ENCODE measurements around the gene LGI2. TPM values are rescaled to one million over a fixed set of nuclear protein-coding genes. Genes with fewer than 3 reads are reported as not detected.

Gene LGI2
- total RNA-seq, 1 donor from 2014 or later, result not detected

DNA sequence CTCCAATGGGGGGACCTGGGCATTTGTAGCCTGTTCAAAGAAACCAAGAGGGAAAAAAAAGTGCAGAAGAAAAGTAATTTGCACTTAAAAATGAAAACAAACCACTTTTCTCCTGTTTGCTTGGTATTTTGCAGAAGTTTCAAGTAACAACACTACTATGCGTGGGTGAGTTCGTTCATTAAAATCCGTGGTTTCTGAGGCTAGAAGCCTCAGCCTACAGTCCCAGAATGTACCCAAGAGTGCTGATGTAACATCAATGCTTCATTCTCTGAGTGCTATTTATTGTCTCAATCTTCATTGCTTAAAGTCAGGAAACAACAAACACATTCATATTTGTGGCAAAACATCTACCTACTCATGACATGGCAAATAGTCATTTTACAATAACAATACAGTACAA, 29.2 kb downstream of the LGI2 start:
- no peak overlapping the region for H3K27ac Mint-ChIP-seq
- no peaks in the 10 kb centered on the region for H3K36me3 Mint-ChIP-seq (ENCODE audit: low read depth)
- intact Hi-C loops (cut with micrococcal nuclease), result no loop called here
- H3K27me3 Mint-ChIP-seq (ENCODE audit: low read depth), result peaks cover 10% of the 10 kb centered on the region
- H3K4me1 Mint-ChIP-seq (ENCODE audit: low read depth), result peaks cover 7% of the 10 kb centered on the region
- no peak for DNase-seq (ENCODE audit: low spot score)
- no peak overlapping the region for H3K4me3 Mint-ChIP-seq (ENCODE audit: low read depth)
- no peaks in the 10 kb centered on the region for H3K9me3 Mint-ChIP-seq

DNA sequence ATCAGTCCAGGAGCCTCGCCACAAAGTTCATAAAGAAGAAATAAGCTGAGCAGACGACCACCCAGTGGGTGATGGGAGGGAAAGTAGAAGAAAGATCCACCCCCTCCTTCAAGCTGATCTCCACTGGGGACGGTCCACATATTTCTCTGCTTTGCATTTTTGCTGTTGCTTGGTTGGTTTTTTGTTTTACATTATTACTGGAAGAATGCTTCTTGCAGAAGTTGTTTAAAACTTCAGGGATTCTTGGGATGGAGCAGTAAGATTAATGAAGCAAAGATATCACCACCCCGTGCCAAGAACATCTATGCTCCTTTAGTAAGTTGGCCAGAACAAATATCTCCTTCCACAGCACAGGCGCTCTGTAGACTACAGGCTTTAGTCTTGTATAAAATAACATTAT, 30.1 kb downstream of the LGI2 start:
- Mint-ChIP-seq H3K27ac (no peak overlapping the region), H3K27me3 (ENCODE audit: low read depth) (peaks cover 10% of the 10 kb centered on the region), H3K4me3 (ENCODE audit: low read depth) (no peak overlapping the region), H3K36me3 (ENCODE audit: low read depth) (no peaks in the 10 kb centered on the region), H3K4me1 (ENCODE audit: low read depth) (peaks cover 7% of the 10 kb centered on the region), H3K9me3 (no peaks in the 10 kb centered on the region)
- intact Hi-C loops (cut with micrococcal nuclease), result no loop called here
- DNase-seq (ENCODE audit: low spot score), result no peak

DNA sequence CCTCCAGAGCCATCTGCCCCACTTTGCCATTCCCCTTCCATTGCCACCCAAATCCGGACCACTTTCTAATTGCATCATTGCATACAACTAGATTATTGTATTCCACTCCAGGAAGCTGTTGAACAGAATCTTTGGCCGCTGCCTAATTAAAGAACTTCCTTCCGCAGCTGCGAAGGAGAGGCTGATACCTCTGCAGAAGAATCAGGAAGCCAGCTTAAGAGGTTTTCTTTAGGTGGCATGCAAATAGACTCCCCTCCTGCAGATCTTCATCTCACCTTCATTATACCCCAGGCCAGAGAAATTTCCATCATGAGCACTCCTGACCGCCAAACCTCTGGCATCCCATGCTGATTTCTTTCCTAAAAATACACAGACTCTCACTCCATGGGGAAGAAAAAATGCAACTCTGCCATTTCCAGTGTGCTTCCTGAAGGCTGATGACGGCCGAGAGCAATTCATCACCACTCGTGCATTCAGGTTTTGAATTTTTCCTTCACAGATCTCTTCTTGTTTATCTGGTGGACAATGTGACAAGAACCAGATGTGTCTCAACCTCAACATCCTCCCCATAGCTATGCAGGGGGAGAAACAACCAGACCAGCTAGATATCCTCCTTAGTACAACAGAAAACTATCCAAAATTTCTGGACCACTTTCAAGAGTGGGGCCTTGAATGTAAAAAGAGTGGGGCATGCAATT, 31.2 kb downstream of the LGI2 start:
- Mint-ChIP-seq H3K4me1 (ENCODE audit: low read depth) (peaks cover 7% of the 10 kb centered on the region), H3K9me3 (no peaks in the 10 kb centered on the region), H3K27ac (no peak overlapping the region), H3K36me3 (ENCODE audit: low read depth) (no peaks in the 10 kb centered on the region), H3K4me3 (ENCODE audit: low read depth) (no peak overlapping the region), H3K27me3 (ENCODE audit: low read depth) (peaks cover 10% of the 10 kb centered on the region)
- intact Hi-C loops (cut with micrococcal nuclease), result no loop called here
- DNase-seq (ENCODE audit: low spot score), result no peak

DNA sequence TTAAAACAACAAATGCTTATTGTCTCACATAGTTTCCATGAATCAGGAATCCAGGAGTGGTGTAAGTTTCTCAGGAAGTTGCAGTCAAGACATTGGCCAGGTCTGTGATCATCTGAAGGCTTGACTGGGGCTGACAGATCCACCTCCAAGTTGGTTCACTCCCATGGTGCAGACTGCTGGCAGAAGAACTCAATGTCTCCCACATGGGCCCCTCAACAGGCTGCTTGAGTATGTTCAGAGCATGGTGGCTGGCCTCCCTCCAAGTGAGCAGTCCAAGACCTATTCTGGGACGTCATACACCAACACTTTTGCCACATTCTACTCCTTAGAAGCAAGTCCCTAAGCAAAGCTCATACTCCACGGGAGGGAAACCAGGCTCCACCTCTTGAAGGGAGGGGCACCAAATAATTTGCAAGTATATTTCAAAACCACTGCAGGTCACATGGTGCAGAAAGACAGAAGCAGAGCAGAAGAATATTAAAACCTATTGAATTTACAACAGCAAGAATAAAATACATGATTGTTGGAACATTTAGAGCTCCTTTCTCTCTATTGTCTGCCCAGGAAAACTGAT, 35.3 kb downstream of the LGI2 start:
- peaks cover 12% of the 10 kb centered on the region for H3K27me3 Mint-ChIP-seq (ENCODE audit: low read depth)
- H3K4me3 Mint-ChIP-seq (ENCODE audit: low read depth), result no peak overlapping the region
- H3K27ac Mint-ChIP-seq, result no peak overlapping the region
- no peaks in the 10 kb centered on the region for H3K9me3 Mint-ChIP-seq
- H3K4me1 Mint-ChIP-seq (ENCODE audit: low read depth), result peaks cover 7% of the 10 kb centered on the region
- no peaks in the 10 kb centered on the region for H3K36me3 Mint-ChIP-seq (ENCODE audit: low read depth)
- intact Hi-C loops (cut with micrococcal nuclease), result no loop called here
- DNase-seq (ENCODE audit: low spot score), result no peak

DNA sequence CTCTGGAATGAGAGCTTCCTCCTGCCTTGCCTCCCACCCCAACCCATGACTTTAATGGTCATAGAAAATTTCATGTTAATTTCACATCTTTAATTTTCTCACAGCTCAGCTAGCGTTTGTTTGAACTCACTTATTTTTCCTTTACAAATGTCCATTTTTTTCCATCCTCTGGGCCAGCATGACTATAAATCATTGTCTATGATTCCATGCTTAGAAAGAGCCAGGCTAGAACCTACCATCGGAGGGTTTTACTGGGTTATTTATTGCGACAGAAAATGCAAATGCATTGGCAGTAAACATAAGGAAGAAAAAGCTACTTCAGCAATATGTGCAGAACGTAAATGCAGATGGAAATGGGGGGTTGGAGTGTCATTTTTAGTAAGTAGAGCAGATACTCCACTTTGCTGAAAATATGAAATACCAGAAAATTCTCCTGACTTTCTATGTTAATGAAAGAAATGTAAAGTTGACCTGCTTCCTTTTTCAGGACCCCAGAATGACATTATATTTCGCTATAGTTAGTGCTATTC, 37.1 kb downstream of the LGI2 start:
- H3K9me3 Mint-ChIP-seq, result no peaks in the 10 kb centered on the region
- H3K27ac Mint-ChIP-seq, result no peak overlapping the region
- DNase-seq (ENCODE audit: low spot score), result no peak
- H3K36me3 Mint-ChIP-seq (ENCODE audit: low read depth), result no peaks in the 10 kb centered on the region
- peaks cover 3% of the 10 kb centered on the region for H3K27me3 Mint-ChIP-seq (ENCODE audit: low read depth)
- no peaks in the 10 kb centered on the region for H3K4me1 Mint-ChIP-seq (ENCODE audit: low read depth)
- intact Hi-C loops (cut with micrococcal nuclease), result no loop called here
- H3K4me3 Mint-ChIP-seq (ENCODE audit: low read depth), result no peak overlapping the region

DNA sequence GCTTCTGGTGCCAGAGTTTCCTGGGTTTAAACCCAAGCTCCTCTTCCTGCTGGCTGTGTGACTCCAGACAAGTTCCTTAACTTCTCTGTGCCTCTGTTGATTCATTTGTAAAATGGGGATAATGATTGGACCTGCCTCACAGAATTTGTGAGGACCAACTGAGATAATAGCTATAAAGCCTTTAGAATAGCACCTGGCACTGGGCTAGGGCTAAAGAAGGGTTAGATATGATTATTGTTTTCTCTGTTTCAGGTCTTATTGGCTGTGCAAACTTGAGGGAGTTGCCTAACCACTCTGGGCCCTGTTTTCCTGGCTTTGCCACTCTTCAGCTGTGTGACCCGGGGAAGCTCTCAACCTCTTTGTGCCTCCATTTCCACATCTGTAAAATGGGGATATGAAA, 37.8 kb downstream of the LGI2 start:
- Mint-ChIP-seq H3K4me3 (ENCODE audit: low read depth) (no peak overlapping the region), H3K27me3 (ENCODE audit: low read depth) (peaks cover 1% of the 10 kb centered on the region), H3K9me3 (no peaks in the 10 kb centered on the region), H3K36me3 (ENCODE audit: low read depth) (no peaks in the 10 kb centered on the region), H3K4me1 (ENCODE audit: low read depth) (no peaks in the 10 kb centered on the region), H3K27ac (no peak overlapping the region)
- DNase-seq (ENCODE audit: low spot score), result no peak
- intact Hi-C loops (cut with micrococcal nuclease), result no loop called here

DNA sequence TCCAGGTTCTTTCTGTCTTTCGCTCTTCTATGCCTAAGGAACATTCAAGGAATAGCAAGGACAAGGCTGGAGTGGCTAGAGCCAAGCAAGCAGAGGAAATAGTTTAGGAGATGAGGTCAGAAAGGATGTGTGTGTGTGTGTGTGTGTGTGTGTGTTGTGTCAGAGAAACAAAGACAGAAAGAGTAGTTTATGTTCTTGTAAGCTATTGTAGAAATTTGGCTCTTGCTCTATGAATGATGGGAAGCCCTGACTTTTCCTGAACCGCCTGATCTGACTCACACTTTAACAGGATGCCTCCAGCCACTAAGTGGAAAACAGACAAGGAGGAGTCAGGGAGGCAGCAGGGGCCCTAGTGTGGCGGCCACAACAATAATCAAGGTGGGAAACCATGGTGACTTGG, 39.7 kb downstream of the LGI2 start:
- peaks cover 1% of the 10 kb centered on the region for H3K27me3 Mint-ChIP-seq (ENCODE audit: low read depth)
- H3K27ac Mint-ChIP-seq, result no peak overlapping the region
- no peaks in the 10 kb centered on the region for H3K4me1 Mint-ChIP-seq (ENCODE audit: low read depth)
- intact Hi-C loops (cut with micrococcal nuclease), result no loop called here
- DNase-seq (ENCODE audit: low spot score), result no peak
- H3K4me3 Mint-ChIP-seq (ENCODE audit: low read depth), result no peak overlapping the region
- no peaks in the 10 kb centered on the region for H3K36me3 Mint-ChIP-seq (ENCODE audit: low read depth)
- H3K9me3 Mint-ChIP-seq, result no peaks in the 10 kb centered on the region

DNA sequence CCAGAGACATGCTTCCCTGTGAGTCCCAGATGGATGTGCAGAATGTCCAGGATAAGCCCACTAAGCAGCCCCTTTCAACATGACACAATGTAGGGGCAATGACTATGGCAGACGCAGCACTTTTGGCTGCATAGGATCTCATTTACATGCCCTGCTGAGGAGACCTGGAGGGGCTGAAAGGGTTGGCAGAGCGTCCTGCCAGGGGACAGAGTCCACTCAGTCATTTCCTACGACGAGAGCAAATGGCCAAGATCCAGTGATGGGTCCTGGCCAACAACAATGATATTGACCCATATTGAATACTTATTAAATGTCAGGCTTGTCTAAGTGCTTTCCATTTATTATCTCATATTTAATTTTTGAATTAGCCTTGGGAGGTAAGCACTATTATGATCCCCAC, 41.4 kb downstream of the LGI2 start:
- DNase-seq (ENCODE audit: low spot score), result no peak
- intact Hi-C loops (cut with micrococcal nuclease), result no loop called here
- no peak overlapping the region for H3K27ac Mint-ChIP-seq
- H3K36me3 Mint-ChIP-seq (ENCODE audit: low read depth), result no peaks in the 10 kb centered on the region
- H3K4me3 Mint-ChIP-seq (ENCODE audit: low read depth), result no peak overlapping the region
- H3K4me1 Mint-ChIP-seq (ENCODE audit: low read depth), result no peaks in the 10 kb centered on the region
- H3K9me3 Mint-ChIP-seq, result no peaks in the 10 kb centered on the region
- no peaks in the 10 kb centered on the region for H3K27me3 Mint-ChIP-seq (ENCODE audit: low read depth)

DNA sequence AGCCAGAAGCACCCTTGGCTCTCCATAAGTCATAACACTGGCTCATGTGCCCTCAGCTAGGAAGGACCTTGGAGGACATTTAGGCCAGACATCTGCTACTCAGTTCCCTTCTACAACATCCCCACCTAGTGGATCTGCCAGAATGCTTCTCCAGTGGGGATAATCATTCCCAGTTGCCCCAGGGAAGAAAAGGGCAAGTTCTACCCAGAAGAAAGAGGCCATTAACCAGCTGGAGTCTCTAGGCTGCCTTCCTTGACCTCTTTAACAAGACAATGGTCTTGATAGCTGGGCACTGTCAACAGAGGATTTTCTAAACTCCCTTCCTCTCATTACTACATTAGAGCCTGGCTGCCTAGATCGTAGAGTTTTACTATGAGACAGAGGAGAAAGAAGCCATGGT, 42.0 kb downstream of the LGI2 start:
- H3K27me3 Mint-ChIP-seq (ENCODE audit: low read depth), result no peaks in the 10 kb centered on the region
- no peaks in the 10 kb centered on the region for H3K9me3 Mint-ChIP-seq
- intact Hi-C loops (cut with micrococcal nuclease), result no loop called here
- DNase-seq (ENCODE audit: low spot score), result no peak
- no peak overlapping the region for H3K4me3 Mint-ChIP-seq (ENCODE audit: low read depth)
- no peaks in the 10 kb centered on the region for H3K4me1 Mint-ChIP-seq (ENCODE audit: low read depth)
- no peaks in the 10 kb centered on the region for H3K36me3 Mint-ChIP-seq (ENCODE audit: low read depth)
- H3K27ac Mint-ChIP-seq, result no peak overlapping the region

DNA sequence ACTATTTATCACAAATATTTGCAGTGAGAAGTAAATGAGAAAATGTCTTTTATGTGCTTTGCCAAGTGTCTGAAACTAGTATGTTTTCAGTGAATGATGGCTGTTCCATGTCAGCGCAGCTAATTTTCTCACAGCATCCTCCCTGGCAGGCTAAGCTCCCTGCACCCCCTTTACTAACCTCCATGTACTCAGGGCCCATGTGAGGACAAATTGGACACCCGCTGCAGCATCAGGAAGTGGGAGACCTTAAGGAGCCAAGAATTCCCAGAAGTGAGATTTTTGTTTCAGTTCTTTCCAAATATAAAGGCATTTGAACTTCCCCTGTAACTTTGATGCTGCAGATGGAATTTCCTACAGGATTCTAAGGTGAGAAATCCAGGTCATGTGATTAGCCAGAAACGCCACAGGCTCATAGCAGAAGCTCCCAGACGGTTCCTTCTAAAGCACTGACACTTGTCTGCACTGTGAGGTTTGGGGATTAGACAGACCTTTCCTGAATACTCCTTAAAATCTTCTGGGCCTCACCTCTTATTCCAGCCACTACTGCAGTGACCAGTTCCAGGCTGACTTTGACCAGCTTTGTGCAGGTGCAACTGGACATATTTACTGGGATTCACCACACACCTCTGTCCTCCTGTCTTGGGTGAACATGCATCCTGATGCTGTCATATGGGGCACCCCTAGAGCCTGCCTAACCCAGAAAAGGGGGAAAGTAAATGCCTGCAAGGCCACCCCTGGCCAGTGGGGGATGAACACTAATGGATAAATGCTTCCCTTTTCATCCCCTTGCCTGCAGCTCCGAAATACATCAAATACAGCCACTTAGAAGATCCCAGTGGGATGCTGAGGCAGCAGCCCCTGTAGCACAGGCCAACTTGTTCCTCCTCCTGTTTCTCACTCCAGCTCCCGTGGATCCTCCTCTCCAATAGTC, 45.9 kb downstream of the LGI2 start:
- no peak for DNase-seq (ENCODE audit: low spot score)
- no peaks in the 10 kb centered on the region for H3K9me3 Mint-ChIP-seq
- H3K36me3 Mint-ChIP-seq (ENCODE audit: low read depth), result no peaks in the 10 kb centered on the region
- no peak overlapping the region for H3K4me3 Mint-ChIP-seq (ENCODE audit: low read depth)
- no peaks in the 10 kb centered on the region for H3K27me3 Mint-ChIP-seq (ENCODE audit: low read depth)
- intact Hi-C loops (cut with micrococcal nuclease), result no loop called here
- H3K4me1 Mint-ChIP-seq (ENCODE audit: low read depth), result peaks cover 5% of the 10 kb centered on the region
- H3K27ac Mint-ChIP-seq, result no peak overlapping the region

DNA sequence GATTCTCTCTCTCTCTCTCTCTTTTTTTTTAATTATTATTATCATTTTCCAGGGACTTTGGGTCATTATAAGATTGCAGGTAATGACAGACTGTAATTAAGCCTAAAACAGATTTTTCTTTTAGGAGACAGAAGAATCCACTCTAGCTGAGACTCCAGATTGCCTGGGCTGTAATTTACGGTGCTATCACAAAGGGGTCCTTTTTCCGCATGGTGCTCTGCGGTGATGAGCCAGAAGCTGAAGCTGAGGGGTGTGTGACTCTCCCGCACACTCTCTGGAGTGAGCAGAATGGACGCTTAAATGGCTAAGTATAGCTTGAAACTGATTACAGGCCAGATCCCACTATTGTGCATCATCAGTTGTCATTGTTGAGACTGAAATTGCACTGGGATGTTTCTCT, 50.0 kb downstream of the LGI2 start:
- H3K36me3 Mint-ChIP-seq (ENCODE audit: low read depth), result no peaks in the 10 kb centered on the region
- H3K9me3 Mint-ChIP-seq, result no peaks in the 10 kb centered on the region
- intact Hi-C loops (cut with micrococcal nuclease), result loop anchor here (1.0 to 2.0 kb wide), 2 partner anchors 164 to 387 kb away; no protein-coding TSS in a partner anchor
- H3K4me3 Mint-ChIP-seq (ENCODE audit: low read depth), result no peak overlapping the region
- no peak for DNase-seq (ENCODE audit: low spot score)
- H3K27ac Mint-ChIP-seq, result no peak overlapping the region
- peaks cover 15% of the 10 kb centered on the region for H3K4me1 Mint-ChIP-seq (ENCODE audit: low read depth)
- H3K27me3 Mint-ChIP-seq (ENCODE audit: low read depth), result peaks cover 10% of the 10 kb centered on the region

DNA sequence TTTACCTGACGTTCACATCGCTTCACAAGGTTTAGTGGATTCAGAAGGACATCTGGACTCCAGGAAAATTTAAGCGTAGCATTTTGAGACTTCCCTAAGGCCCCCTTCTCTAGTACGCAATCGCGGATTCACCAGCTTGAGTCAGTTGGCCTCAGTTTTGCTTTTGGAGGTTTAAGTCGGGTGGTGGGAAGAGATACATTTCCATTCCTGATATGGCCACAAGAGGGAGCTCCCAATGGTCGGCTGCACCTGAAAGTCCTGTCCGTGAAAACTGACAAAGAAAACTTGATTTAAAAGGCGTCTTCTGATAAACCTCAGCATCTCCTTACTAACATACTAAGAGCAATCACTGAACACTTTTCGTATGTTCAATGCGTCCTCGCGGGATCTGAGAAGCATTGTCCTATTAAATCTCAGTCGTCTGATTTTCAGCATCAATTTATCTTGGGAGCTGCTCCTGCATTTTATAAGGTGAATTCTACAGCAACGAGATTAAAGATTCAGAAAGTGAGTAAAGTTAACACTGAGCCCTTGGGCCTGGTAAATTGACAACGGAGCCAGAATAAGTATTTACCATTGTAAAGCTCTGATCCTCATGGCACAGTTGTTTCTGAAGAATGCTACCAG, 50.6 kb downstream of the LGI2 start:
- Mint-ChIP-seq H3K27me3 (ENCODE audit: low read depth) (peaks cover 10% of the 10 kb centered on the region), H3K9me3 (no peaks in the 10 kb centered on the region), H3K4me1 (ENCODE audit: low read depth) (peaks cover 15% of the 10 kb centered on the region), H3K4me3 (ENCODE audit: low read depth) (no peak overlapping the region), H3K27ac (no peak overlapping the region), H3K36me3 (ENCODE audit: low read depth) (no peaks in the 10 kb centered on the region)
- peak; percentile 32 for DNase-seq (ENCODE audit: low spot score)
- intact Hi-C loops (cut with micrococcal nuclease), result loop anchor here (1.0 to 2.0 kb wide), 2 partner anchors 165 to 387 kb away; no protein-coding TSS in a partner anchor

Measured in activated T-helper 2 cell treated with anti-CD3 and anti-CD28 coated beads, Interferon-gamma antibody, Interleukin-2, Interleukin-4, amounts not matched to agents 10 μg/mL and 5 μg/mL and 100 μg/mL, durations not matched to agents 14 hours and 24 hours and 36 hours (primary cell).